GM19438 (cell line): ENCODE data around the gene THEM5.

Experiments used
- ATAC-seq: cut with Tn5 transposase; IDR thresholded peaks from one replicate; pipeline ENCODE4 v1.9.1; 2021; ENCODE audit warnings: low read depth; ENCODE audit not compliant: unreplicated experiment

THEM5 gene

DNA sequence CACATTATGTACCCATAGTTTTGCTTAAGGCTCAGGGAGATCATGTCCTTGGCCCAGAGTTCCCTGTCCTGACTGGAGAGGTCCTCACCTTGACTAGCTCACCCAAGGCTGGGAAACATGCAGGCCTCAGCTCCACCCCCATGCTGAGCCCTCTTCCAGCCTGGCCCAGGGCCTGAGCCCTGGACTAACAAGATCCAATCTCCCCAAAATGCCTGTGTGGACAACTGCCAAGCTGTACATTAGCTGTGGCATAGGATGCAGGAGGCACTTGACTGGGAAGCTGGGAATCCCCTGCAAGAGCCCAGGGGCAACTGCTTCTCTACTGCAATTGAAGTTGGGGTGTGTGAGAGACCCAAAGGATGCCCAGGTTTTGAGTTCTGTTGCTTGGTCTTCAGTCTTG is 50.3 kb downstream of the THEM5 start:
- no peak for ATAC-seq

DNA sequence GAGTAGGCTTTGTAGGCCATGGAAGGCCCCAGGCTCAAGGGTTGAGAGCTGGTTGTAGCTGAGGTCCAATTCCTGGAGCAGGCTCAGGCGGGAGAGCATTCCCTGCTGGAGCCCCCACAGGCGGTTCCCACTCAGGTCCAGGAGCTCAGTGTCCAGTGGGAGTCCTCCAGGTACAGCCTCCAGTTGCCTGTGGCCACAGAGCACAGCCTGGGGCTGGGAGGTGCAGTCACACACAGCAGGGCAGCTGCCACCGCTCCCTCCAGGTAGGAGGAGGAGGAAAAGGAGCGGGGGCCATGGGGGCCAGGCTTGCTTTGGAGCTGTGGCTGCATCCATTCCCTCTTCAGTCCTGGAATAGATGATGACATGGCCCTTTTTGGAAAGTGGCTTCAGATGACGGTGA is 51.1 kb downstream of the THEM5 start:
- ATAC-seq: no peak

DNA sequence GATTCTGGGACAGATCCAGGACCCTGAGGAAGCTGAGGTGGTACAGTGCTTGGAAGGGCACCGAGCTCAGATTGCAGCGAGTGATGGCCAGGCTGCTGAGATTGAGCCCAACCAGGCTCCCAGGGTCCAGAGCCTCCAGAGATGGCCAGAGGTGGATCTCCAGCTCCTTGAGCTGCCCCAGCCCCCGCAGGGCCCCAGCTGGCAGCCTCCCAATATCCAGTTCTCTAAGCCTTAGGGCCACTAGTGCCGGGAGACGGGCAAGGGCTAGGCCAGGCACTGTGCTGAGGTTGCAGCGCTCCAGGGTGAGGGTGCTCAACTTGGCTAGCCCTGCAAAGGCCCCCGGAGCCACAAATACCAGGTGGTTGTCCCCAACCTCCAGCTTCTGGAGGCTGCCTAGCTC is 51.7 kb downstream of the THEM5 start:
- no peak for ATAC-seq

DNA sequence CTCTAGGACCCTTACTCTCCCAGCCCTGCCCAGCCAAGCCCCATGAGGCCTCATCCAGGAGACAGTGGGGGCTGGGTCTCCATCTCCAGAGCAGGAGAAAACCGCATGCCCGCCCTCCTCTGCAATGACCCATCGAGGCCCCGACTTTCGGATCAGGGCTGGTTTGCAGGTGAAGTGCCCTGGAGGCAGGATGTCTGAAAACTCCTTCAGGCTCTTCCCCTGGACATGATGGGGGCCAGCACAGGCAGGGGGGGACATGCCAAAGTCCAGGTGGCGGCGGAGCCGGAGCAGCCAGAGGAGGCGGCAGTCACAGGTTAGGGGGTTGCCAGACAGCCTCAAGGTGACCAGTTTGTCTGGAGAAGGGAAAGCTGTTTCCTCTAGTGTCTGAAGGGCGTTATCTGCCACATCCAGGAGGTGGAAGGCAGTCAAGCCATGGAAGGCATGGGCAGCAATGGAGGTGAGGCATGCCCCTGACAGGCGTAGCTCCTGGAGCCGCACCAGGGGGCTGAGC is 52.1 kb downstream of the THEM5 start:
- no peak for ATAC-seq

DNA sequence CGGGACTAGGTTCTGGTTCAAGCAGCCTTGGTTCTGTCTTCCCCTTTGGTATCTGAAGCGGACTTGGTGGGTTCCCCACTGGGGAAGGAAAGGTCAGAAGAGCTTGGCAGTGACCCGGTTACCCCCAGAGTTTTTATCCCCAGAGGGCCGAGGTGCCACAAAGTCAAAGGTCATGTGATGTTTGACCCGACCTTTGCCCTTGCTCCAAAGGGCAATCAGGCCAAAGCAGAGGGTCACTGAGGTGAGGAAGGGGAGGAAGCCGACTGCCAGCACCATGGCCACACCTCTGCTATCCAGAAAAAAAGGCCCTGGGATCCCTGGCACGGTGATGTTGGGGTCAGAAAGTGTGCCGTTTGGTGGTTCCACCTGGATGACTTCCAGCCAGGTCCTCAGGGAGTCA is 52.7 kb downstream of the THEM5 start:
- no peak for ATAC-seq

DNA sequence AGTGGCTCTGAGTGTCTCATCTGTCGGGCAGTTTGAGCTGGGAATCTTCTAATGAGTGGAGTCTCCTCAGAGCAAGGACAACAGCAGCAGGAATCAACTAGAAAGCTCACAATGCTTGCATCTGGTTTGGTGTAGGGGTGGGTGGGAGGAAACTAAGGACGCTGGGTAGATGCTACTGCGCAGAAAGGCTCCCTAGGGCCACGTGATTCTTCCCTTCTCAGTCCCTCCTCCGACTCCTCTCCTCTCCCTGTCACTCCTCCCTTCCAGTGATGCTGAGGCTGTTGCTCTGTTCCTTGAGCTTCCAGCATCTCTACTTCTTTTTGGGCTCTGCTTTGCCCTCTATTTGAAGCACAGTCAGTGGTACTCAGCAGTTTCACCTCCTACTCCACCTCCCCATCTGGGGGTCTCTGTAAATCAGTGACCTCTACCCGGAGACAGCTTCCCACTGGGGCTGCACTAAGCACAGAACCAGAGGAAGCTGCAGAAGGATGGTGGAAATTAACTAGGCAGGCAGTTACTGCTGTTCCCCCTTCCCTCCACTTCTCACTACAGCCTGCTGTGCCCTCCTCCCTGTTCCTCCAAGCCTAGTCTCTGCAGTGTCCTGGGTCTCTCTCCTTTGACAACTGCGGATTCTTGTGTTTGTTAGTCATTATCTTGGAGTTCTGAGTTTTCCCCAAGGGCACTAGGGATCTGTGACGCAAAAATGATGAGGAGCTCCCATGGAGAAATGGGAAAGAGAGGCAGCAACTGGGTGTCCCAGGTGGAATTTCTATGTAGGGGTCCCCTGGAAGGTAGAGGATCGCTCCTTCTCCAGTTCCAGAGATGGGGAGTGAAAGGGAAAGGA is 54.1 kb downstream of the THEM5 start:
- no peak for ATAC-seq

DNA sequence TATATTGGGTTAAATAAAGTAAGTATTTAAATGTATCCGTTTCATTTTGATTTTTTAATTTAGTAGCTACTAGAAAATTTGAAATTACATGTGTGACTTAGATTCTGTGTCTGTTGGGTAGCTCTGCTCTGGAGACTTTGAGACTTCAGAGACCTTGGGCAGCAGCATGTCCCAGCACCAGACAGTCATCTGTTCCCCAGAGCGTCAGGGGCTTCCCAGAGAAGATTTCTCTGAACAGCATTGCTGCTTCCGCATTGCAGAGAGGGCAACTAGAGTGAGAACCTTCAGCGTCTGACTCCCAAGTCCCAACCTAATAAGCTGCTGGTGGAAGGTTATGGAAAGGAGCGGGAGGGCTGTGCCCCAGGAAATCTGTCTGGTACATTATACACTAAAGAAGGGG is 54.9 kb downstream of the THEM5 start:
- ATAC-seq: no peak
